SK-N-SH (cell line): Measurements from ENCODE around the gene KRT222. TPM values are rescaled to one million over a fixed set of nuclear protein-coding genes. Genes with fewer than 3 reads are reported as not detected.

Source experiments
- CTCF ChIA-PET: fragments of 300-600, 350-600 bp; formaldehyde crosslinking; extraction: SDS; loops from one replicate; lab custom pipeline; 2021; lab: Yijun Ruan, JAX
- POLR2A ChIA-PET: fragments of 350-600 bp; sonication (Branson Sonifier 250); formaldehyde crosslinking; extraction: SDS; loops from one replicate; lab custom pipeline; 2020; ENCODE audit warnings: antibody characterized with exemption, inconsistent platforms; lab: Yijun Ruan, JAX
- DNase-seq: peaks from one replicate; pipeline ENCODE4 v3.0.0; 2012
- H2AFZ ChIP-seq: fragments of 200-600 bp; sonication (generic); 2 replicates; pipeline ENCODE4 v1.8.1; 2016; ENCODE audit warnings: antibody characterized with exemption, mild to moderate bottlenecking, low read depth
- H3F3A ChIP-seq: fragments of 200-600 bp; sonication (generic); replicated peaks from 2 replicates; pipeline ENCODE3; 2016; ENCODE audit warnings: antibody characterized with exemption, mild to moderate bottlenecking; ENCODE audit not compliant: insufficient read depth
- H3K27ac ChIP-seq, 2 experiments: fragments of 200-500 bp in 1 of 2; fragments of 200-600 bp in 1 of 2; sonication (Bioruptor generic) in 1 of 2; sonication (generic), shearing (Covaris generic) in 1 of 2; 2 replicates each; pipeline versions ENCODE4 v1.5.1 to v1.6.1; 2014 to 2016; ENCODE audit warnings: low read depth in 2 of 2, inconsistent platforms in 1 of 2, low read length in 1 of 2, mild to moderate bottlenecking in 1 of 2, mixed read lengths in 1 of 2
- H3K27me3 ChIP-seq: fragments of 200-600 bp; sonication (generic), shearing (Covaris generic); 2 replicates; pipeline ENCODE4 v1.6.1; 2016; ENCODE audit warnings: mixed run types; ENCODE audit not compliant: insufficient read depth
- H3K36me3 ChIP-seq, 2 experiments: fragments of 200-500 bp in 1 of 2; fragments of 200-600 bp in 1 of 2; sonication (Bioruptor generic) in 1 of 2; sonication (generic) in 1 of 2; replicated peaks in 1 of 2; 2 replicates each; pipeline versions ENCODE3 to v1.5.1; 2014 to 2016; ENCODE audit warnings: low read length in 1 of 2, mild to moderate bottlenecking in 1 of 2; ENCODE audit not compliant: insufficient read depth in 2 of 2, control insufficient read depth in 1 of 2
- H3K4me1 ChIP-seq, 2 experiments: fragments of 200-500 bp in 1 of 2; fragments of 200-600 bp in 1 of 2; sonication (Bioruptor generic) in 1 of 2; sonication (generic), shearing (Covaris generic) in 1 of 2; 2 replicates each; pipeline versions ENCODE4 v1.5.1 to v1.6.1; 2014 to 2016; ENCODE audit warnings: low read depth in 1 of 2, low read length in 1 of 2, mixed run types in 1 of 2; ENCODE audit not compliant: insufficient read depth in 2 of 2, control insufficient read depth in 1 of 2
- H3K4me2 ChIP-seq: fragments of 200-600 bp; sonication (generic), shearing (Covaris generic); 2 replicates; pipeline ENCODE4 v1.6.1; 2017; ENCODE audit warnings: mixed run types
- H3K4me3 ChIP-seq, 2 experiments: fragments of 200-500 bp in 1 of 2; fragments of 200-600 bp in 1 of 2; sonication (Bioruptor generic) in 1 of 2; sonication (generic), shearing (Covaris generic) in 1 of 2; 2 replicates each; pipeline versions ENCODE4 v1.5.1 to v1.8.1; 2014 to 2016; ENCODE audit warnings: low read depth in 2 of 2, inconsistent platforms in 1 of 2, low read length in 1 of 2, mild to moderate bottlenecking in 1 of 2, mixed read lengths in 1 of 2, moderate library complexity in 1 of 2
- H3K79me2 ChIP-seq: fragments of 200-600 bp; sonication (generic); 2 replicates; pipeline ENCODE4 v1.8.1; 2017; ENCODE audit warnings: mild to moderate bottlenecking; ENCODE audit not compliant: insufficient read depth
- H3K9ac ChIP-seq: fragments of 200-600 bp; sonication (generic); 2 replicates; pipeline ENCODE4 v1.6.1; 2017; ENCODE audit warnings: mixed run types
- H3K9me2 ChIP-seq: fragments of 200-600 bp; sonication (generic); 2 replicates; pipeline ENCODE4 v1.6.1; 2017; ENCODE audit warnings: mixed run types
- H3K9me3 ChIP-seq: fragments of 200-600 bp; sonication (generic); 2 replicates; pipeline ENCODE4 v1.6.1; 2017; ENCODE audit warnings: mixed run types, mild to moderate bottlenecking, moderate library complexity
- H4K20me1 ChIP-seq: fragments of 200-600 bp; sonication (generic); 2 replicates; pipeline ENCODE4 v1.6.1; 2017; ENCODE audit warnings: mild to moderate bottlenecking, mixed run types; ENCODE audit not compliant: insufficient read depth
- CHD2 ChIP-seq: fragments of 150-350 bp; IDR thresholded peaks from 2 replicates; pipeline ENCODE4 v1.6.1; 2018; ENCODE audit warnings: low read length; ENCODE audit not compliant: partially characterized antibody
- ELF1 ChIP-seq: IDR thresholded peaks from 2 replicates; pipeline ENCODE4 v1.4.0; 2012
- EP300 ChIP-seq, 2 experiments: IDR thresholded peaks; 2 replicates each; pipeline versions ENCODE4 v1.4.0 to v1.6.1; 2012; ENCODE audit warnings: borderline replicate concordance in 1 of 2, low read depth in 1 of 2, low read length in 1 of 2
- EZH2phosphoT487 ChIP-seq: fragments of 200-600 bp; sonication (generic); IDR thresholded peaks from 2 replicates; pipeline ENCODE4 v1.6.1; 2017; ENCODE audit warnings: low read depth, mixed run types, mild to moderate bottlenecking, antibody characterized with exemption, moderate library complexity, borderline replicate concordance
- FOSL2 ChIP-seq: IDR thresholded peaks from 2 replicates; pipeline ENCODE4 v1.4.0; 2012; ENCODE audit warnings: low read depth, mild to moderate bottlenecking, moderate library complexity, borderline replicate concordance
- FOXJ3 ChIP-seq: sonication (generic); formaldehyde crosslinking; IDR thresholded peaks from 2 replicates; pipeline ENCODE4 v1.5.1; 2020; ENCODE audit warnings: mild to moderate bottlenecking, missing genetic modification reagents
- FOXM1 ChIP-seq: IDR thresholded peaks from 2 replicates; pipeline ENCODE4 v1.4.0; 2012; ENCODE audit warnings: low read depth, mild to moderate bottlenecking
- MAX ChIP-seq: IDR thresholded peaks from 2 replicates; pipeline ENCODE4 v1.4.0; 2012; ENCODE audit warnings: low read depth
- MXI1 ChIP-seq: IDR thresholded peaks from 2 replicates; pipeline ENCODE4 v1.6.1; 2012; ENCODE audit warnings: mild to moderate bottlenecking, low read depth, low read length, improper control_type of control experiment
- NFIC ChIP-seq: IDR thresholded peaks from 2 replicates; pipeline ENCODE4 v1.4.0; 2012; ENCODE audit warnings: borderline replicate concordance
- NRF1 ChIP-seq: IDR thresholded peaks from 2 replicates; pipeline ENCODE4 v1.6.1; 2012; ENCODE audit warnings: low read depth, mild to moderate bottlenecking, low read length
- POLR2AphosphoS5 ChIP-seq: IDR thresholded peaks from 2 replicates; pipeline ENCODE4 v1.6.1; 2012; ENCODE audit warnings: low read depth, low read length
- RAD21 ChIP-seq: IDR thresholded peaks from 2 replicates; pipeline ENCODE4 v1.6.1; 2012; ENCODE audit warnings: mild to moderate bottlenecking, low read length
- RFX5 ChIP-seq: IDR thresholded peaks from 2 replicates; pipeline ENCODE4 v1.6.1; 2012; ENCODE audit warnings: mild to moderate bottlenecking, improper control_type of control experiment, low read length
- RXRA ChIP-seq: IDR thresholded peaks from 2 replicates; pipeline ENCODE4 v1.4.0; 2012; ENCODE audit warnings: low read depth, mild to moderate bottlenecking, borderline replicate concordance
- SIN3A ChIP-seq: IDR thresholded peaks from 2 replicates; pipeline ENCODE4 v1.6.1; 2012; ENCODE audit warnings: low read depth, mild to moderate bottlenecking, low read length, moderate library complexity, borderline replicate concordance
- SMC3 ChIP-seq: IDR thresholded peaks from 2 replicates; pipeline ENCODE4 v1.6.1; 2012; ENCODE audit warnings: low read depth, low read length, improper control_type of control experiment
- TAF1 ChIP-seq: IDR thresholded peaks from 2 replicates; pipeline ENCODE4 v1.6.1; 2012; ENCODE audit warnings: low read depth, mild to moderate bottlenecking, low read length, moderate library complexity, borderline replicate concordance
- TCF12 ChIP-seq: IDR thresholded peaks from 2 replicates; pipeline ENCODE4 v1.4.0; 2012
- YY1 ChIP-seq: IDR thresholded peaks from 2 replicates; pipeline ENCODE4 v1.4.0; 2012; ENCODE audit warnings: low read depth, mild to moderate bottlenecking
- WGBS: methylation state at CpG from one replicate; pipeline ENCODE4 v1.1.6; 2017; ENCODE audit warnings: low lambda C conversion rate; 5-methylcytosine and 5-hydroxymethylcytosine counted together
- polyA plus RNA-seq, 3 experiments: library from polyadenylated mRNA; depleted of rRNA; stranded (reverse); fragments of >200 nt; gene quantifications; 2 replicates each; pipeline ENCODE4 v1.2.3, GENCODE V29; 2012
- TF ChIP-seq, protein P1 (sequence below): fragments of 150-350 bp; IDR thresholded peaks from 2 replicates; pipeline ENCODE4 v1.6.1; 2017; ENCODE audit warnings: antibody characterized with exemption, low read length, low read depth, borderline replicate concordance
- TF ChIP-seq, protein P2 (sequence below): fragments of 150-350 bp; IDR thresholded peaks from 2 replicates; pipeline ENCODE4 v1.6.1; 2016; ENCODE audit warnings: mild to moderate bottlenecking, low read depth, low read length
- TF ChIP-seq, protein P3 (sequence below): fragments of 200-600 bp; sonication (generic); IDR thresholded peaks from 2 replicates; pipeline ENCODE4 v1.6.1; 2017; ENCODE audit warnings: antibody characterized with exemption, mild to moderate bottlenecking, moderate library complexity

KRT222 gene
- polyA plus RNA-seq, 1 of the 3 experiments (the other 2 are of a cell fraction) = not detected

GRCh38 chr17:40671282-40671681 lies 6.3 kb upstream of the KRT222 start:
- CTCF ChIA-PET = interaction anchor here (0.8 kb wide), 1 partner anchor 13 kb away, joined by 3 read pairs; no protein-coding TSS in a partner anchor
- no peak overlapping the region for H3K9ac ChIP-seq
- H3K4me2 ChIP-seq = no peak overlapping the region
- no peak for DNase-seq
- H3K79me2 ChIP-seq = no peaks in the 10 kb centered on the region
- no peaks in the 10 kb centered on the region for H3K9me2 ChIP-seq
- peaks cover 66% of the 10 kb centered on the region for H3K27me3 ChIP-seq
- H3K4me3 ChIP-seq = no peak overlapping the region
- no peaks in the 10 kb centered on the region for H3F3A ChIP-seq
- TF ChIP-seq SIN3A (no peak), RFX5 (no peak), EZH2phosphoT487 (no peak), MXI1 (no peak), ELF1 (no peak), TCF12 (no peak), FOSL2 (no peak), RAD21 (no peak)
- TF ChIP-seq, protein P1, sequence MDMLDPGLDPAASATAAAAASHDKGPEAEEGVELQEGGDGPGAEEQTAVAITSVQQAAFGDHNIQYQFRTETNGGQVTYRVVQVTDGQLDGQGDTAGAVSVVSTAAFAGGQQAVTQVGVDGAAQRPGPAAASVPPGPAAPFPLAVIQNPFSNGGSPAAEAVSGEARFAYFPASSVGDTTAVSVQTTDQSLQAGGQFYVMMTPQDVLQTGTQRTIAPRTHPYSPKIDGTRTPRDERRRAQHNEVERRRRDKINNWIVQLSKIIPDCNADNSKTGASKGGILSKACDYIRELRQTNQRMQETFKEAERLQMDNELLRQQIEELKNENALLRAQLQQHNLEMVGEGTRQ = no peak
- H3K4me1 ChIP-seq = no peaks in the 10 kb centered on the region
- H3K9me3 ChIP-seq = no peaks in the 10 kb centered on the region
- no peak overlapping the region for H3K27ac ChIP-seq
- no peaks in the 10 kb centered on the region for H4K20me1 ChIP-seq
- WGBS = 9% methylated on average over 4 of the region's 4 CpGs
- no peaks in the 10 kb centered on the region for H3K36me3 ChIP-seq
- POLR2A ChIA-PET = no interaction called here
- no peak overlapping the region for H2AFZ ChIP-seq

DNA sequence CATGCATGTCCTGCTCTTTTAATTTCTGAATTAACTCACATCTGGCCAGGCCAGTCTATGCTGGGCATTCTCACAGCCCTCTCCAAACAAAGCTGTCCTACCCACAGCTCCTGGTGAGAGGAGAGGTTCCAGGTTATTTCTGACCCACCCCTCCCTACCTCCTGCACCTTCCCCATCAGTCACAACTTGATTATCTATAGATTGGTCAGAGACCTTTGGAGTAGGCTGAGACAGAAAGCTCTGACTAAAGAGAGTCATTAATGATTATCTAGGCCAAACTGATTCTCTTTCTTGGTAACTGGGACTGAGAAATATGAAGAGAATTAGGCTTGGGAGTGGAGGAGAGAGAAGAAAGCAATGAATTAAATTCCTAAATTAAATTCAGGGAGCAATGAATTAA lies 1.4 kb upstream of the KRT222 start:
- no peak overlapping the region for H2AFZ ChIP-seq
- no peak overlapping the region for H3K27ac ChIP-seq
- H3K36me3 ChIP-seq = no peaks in the 10 kb centered on the region
- H3K9me2 ChIP-seq = no peaks in the 10 kb centered on the region
- H3K4me3 ChIP-seq = no peak overlapping the region
- DNase-seq = no peak
- no peaks in the 10 kb centered on the region for H3F3A ChIP-seq
- H3K9ac ChIP-seq = no peak overlapping the region
- POLR2A ChIA-PET = no interaction called here
- H3K4me2 ChIP-seq = no peak overlapping the region
- H3K79me2 ChIP-seq = no peaks in the 10 kb centered on the region
- CTCF ChIA-PET = interaction anchor here (1.3 kb wide), 1 partner anchor 882 kb away, joined by 3 read pairs; no protein-coding TSS in a partner anchor
- H4K20me1 ChIP-seq = no peaks in the 10 kb centered on the region
- TF ChIP-seq CHD2 (no peak), NRF1 (no peak), POLR2AphosphoS5 (no peak), FOXM1 (no peak), TAF1 (no peak), ELF1 (no peak), RXRA (no peak), FOXJ3 (CRISPR knock-in tag) (no peak), RAD21 (no peak), YY1 (no peak), FOSL2 (no peak), NFIC (no peak), SMC3 (no peak), MAX (no peak), EP300 (IDR thresholded peaks at IDR 0.05; ENCODE audit: borderline replicate concordance in 1 of 2, low read depth in 1 of 2, low read length in 1 of 2) (no peak), SIN3A (no peak)
- TF ChIP-seq, protein P2, sequence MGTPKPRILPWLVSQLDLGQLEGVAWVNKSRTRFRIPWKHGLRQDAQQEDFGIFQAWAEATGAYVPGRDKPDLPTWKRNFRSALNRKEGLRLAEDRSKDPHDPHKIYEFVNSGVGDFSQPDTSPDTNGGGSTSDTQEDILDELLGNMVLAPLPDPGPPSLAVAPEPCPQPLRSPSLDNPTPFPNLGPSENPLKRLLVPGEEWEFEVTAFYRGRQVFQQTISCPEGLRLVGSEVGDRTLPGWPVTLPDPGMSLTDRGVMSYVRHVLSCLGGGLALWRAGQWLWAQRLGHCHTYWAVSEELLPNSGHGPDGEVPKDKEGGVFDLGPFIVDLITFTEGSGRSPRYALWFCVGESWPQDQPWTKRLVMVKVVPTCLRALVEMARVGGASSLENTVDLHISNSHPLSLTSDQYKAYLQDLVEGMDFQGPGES = no peak
- TF ChIP-seq, protein P3, sequence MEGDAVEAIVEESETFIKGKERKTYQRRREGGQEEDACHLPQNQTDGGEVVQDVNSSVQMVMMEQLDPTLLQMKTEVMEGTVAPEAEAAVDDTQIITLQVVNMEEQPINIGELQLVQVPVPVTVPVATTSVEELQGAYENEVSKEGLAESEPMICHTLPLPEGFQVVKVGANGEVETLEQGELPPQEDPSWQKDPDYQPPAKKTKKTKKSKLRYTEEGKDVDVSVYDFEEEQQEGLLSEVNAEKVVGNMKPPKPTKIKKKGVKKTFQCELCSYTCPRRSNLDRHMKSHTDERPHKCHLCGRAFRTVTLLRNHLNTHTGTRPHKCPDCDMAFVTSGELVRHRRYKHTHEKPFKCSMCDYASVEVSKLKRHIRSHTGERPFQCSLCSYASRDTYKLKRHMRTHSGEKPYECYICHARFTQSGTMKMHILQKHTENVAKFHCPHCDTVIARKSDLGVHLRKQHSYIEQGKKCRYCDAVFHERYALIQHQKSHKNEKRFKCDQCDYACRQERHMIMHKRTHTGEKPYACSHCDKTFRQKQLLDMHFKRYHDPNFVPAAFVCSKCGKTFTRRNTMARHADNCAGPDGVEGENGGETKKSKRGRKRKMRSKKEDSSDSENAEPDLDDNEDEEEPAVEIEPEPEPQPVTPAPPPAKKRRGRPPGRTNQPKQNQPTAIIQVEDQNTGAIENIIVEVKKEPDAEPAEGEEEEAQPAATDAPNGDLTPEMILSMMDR = no peak
- no peaks in the 10 kb centered on the region; a peak in 1 of 4 replicates for H3K4me1 ChIP-seq
- no peaks in the 10 kb centered on the region for H3K9me3 ChIP-seq
- peaks cover 60% of the 10 kb centered on the region for H3K27me3 ChIP-seq
